HG03135 (cell line): ENCODE results near the gene KCNH5.
"Not testable (repeated sequence)": the region's sequence is repeated elsewhere in the genome, so short reads cannot be mapped to it uniquely, and the experiment has no call there.

Experiments
- ATAC-seq: cut with Tn5 transposase; IDR thresholded peaks from one replicate; pipeline ENCODE4 v1.9.1; 2021; ENCODE audit warnings: mild to moderate bottlenecking, moderate library complexity; ENCODE audit not compliant: unreplicated experiment

KCNH5 gene

GRCh38 chr14:62886461-62886860 lies 158.8 kb downstream of the KCNH5 start:
- no peak for ATAC-seq

GRCh38 chr14:62885451-62885850 lies 159.8 kb downstream of the KCNH5 start:
- no peak for ATAC-seq

- ATAC-seq = no peak
Observed at GRCh38 chr14:62882967-62883366, 162.3 kb downstream of the KCNH5 start.

GRCh38 chr14:62866376-62866775 lies 178.9 kb downstream of the KCNH5 start:
- ATAC-seq = no peak

GRCh38 chr14:62864588-62864987 lies 180.7 kb downstream of the KCNH5 start:
- ATAC-seq = no peak

GRCh38 chr14:62858011-62858410 lies 187.2 kb downstream of the KCNH5 start:
- not testable (repeated sequence) for ATAC-seq

- no peak for ATAC-seq
Observed at GRCh38 chr14:62854951-62855350, 190.3 kb downstream of the KCNH5 start.

- no peak for ATAC-seq
Observed at GRCh38 chr14:62847168-62847567, 198.1 kb downstream of the KCNH5 start.

GRCh38 chr14:62844546-62844945 lies 200.7 kb downstream of the KCNH5 start:
- ATAC-seq = no peak

- no peak for ATAC-seq
Observed at GRCh38 chr14:62824086-62824485, 221.2 kb downstream of the KCNH5 start.

GRCh38 chr14:62819931-62820330 lies 225.3 kb downstream of the KCNH5 start:
- no peak for ATAC-seq

- no peak for ATAC-seq
Observed at GRCh38 chr14:62807636-62808035, 237.6 kb downstream of the KCNH5 start.

- no peak for ATAC-seq
Observed at GRCh38 chr14:62800577-62800976, 244.7 kb downstream of the KCNH5 start.

GRCh38 chr14:62796431-62796830 lies 248.8 kb downstream of the KCNH5 start:
- no peak for ATAC-seq

GRCh38 chr14:62792578-62792977 lies 252.7 kb downstream of the KCNH5 start:
- ATAC-seq = no peak

- ATAC-seq = not testable (repeated sequence)
Observed at GRCh38 chr14:62781328-62781727, 263.9 kb downstream of the KCNH5 start.

- ATAC-seq = no peak
Observed at GRCh38 chr14:62778852-62779251, 266.4 kb downstream of the KCNH5 start.

- ATAC-seq = no peak
Observed at GRCh38 chr14:62778310-62778709, 266.9 kb downstream of the KCNH5 start.

- ATAC-seq = no peak
Observed at GRCh38 chr14:62777510-62777909, 267.7 kb downstream of the KCNH5 start.

GRCh38 chr14:62776300-62776699 lies 269.0 kb downstream of the KCNH5 start:
- ATAC-seq = no peak

GRCh38 chr14:62768753-62769152 lies 276.5 kb downstream of the KCNH5 start:
- no peak for ATAC-seq

- ATAC-seq = no peak
Observed at GRCh38 chr14:62763951-62764350, 281.3 kb downstream of the KCNH5 start.

- no peak for ATAC-seq
Observed at GRCh38 chr14:62759796-62760195, 285.5 kb downstream of the KCNH5 start.

- not testable (repeated sequence) for ATAC-seq
Observed at GRCh38 chr14:62746881-62747280, 298.4 kb downstream of the KCNH5 start.
